Stimulated activated CD8-positive, alpha-beta memory T cell treated with anti-CD3 and anti-CD28 coated beads, Interleukin-4, amount 100 ng/mL, for 48 hours (primary cell): ENCODE data around the gene SPDYE1.
A peak's percentile ranks its signal among the peaks of the same experiment; 100 is the strongest.
"Not testable (repeated sequence)": the region's sequence is repeated elsewhere in the genome, so short reads cannot be mapped to it uniquely, and the experiment has no call there.

ENCODE experiments used
- DNase-seq: peaks from one replicate; pipeline ENCODE4 v3.0.0-alpha.2; 2020

Gene SPDYE1

GRCh38 chr7:43994681-43995080 lies 3.0 kb upstream of the SPDYE1 start:
- DNase-seq = not testable (repeated sequence)

GRCh38 chr7:44012081-44012480 lies 14.4 kb downstream of the SPDYE1 start:
- DNase-seq = not testable (repeated sequence)

GRCh38 chr7:44015090-44015489 lies 17.4 kb downstream of the SPDYE1 start:
- DNase-seq = not testable (repeated sequence)

DNA sequence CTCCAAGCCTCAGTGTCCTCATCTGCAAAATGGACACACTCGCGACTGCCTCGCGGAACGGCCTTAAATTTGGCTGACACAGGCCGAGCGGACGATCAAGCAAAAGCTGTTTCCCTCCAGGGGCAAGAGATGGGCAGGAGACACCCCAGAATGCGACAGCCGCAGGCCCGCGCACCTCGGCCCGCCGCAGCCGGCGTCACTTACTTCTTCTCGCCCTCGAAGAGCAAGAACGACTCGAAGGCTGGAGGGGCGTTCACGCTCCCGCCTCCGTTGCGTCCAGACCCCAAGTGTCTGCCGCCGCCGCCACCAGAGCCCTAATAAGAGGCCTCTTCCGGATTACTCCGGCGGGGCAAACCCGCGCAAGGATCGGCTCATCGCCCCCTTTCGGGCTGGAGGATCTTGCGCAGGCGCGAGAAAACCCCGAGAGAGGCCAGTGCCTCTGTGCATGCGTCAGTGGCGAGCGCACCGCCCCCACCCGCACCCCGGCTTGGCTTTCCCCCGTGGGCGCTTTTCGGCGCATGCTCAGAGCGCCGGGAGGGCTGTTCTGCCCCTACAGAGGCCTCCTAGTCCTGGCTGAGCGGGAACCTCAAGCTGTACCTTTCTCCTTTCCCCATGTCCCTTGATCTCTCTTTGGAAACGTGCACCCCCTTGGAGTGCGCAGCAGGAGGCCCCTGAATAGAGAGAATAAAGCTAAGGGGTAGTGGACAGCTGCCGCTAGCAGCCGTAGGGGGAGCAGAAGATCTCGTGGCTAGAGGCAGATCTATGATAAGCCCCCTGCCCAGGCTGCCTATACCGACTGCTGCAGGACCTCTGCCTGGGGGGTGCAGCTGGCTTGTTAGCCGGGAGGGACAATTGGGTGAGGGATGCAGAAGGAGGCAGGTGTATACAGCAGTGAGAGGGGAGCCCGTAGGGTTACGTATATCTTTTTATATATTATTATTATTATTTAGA lies 21.4 kb downstream of the SPDYE1 start:
- peak; percentile 99 for DNase-seq

- DNase-seq = not testable (repeated sequence)
Measured at GRCh38 chr7:44019825-44020224, 22.1 kb downstream of the SPDYE1 start.

- DNase-seq = not testable (repeated sequence)
Measured at GRCh38 chr7:44022069-44022468, 24.4 kb downstream of the SPDYE1 start.

DNA sequence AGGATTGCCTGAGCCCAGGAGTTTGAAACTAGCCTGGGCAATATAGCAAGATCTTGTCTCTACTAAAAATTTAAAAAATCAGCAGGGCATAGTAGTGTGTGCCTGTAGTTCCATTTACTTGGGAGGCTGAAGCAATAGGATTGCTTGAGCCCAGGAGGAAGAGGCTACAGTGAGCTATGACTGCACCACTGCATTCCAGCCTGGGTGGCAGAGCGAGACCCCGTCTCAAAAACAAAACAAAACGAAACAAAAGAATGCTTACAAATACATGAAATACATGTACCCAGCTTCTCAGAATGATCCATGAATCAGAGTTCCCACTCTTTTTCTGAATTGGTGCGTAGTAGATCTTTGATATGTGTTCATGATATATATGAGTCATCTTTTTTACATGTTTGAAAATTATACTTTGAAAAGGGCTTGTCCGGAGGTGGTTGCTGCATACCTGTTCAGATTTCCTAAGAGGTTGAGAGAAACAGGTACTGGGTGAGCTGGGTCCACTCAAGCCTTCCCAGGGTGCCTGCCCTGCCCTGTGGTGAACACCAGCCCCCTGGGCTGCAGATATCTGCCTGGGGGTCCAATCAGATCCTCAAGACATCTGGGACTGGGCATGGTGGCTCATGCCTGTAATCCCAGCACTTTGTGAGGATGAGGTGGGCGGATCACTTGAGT lies 25.2 kb downstream of the SPDYE1 start:
- not testable (repeated sequence) for DNase-seq

- DNase-seq = not testable (repeated sequence)
Measured at GRCh38 chr7:44029433-44029832, 31.7 kb downstream of the SPDYE1 start.

DNA sequence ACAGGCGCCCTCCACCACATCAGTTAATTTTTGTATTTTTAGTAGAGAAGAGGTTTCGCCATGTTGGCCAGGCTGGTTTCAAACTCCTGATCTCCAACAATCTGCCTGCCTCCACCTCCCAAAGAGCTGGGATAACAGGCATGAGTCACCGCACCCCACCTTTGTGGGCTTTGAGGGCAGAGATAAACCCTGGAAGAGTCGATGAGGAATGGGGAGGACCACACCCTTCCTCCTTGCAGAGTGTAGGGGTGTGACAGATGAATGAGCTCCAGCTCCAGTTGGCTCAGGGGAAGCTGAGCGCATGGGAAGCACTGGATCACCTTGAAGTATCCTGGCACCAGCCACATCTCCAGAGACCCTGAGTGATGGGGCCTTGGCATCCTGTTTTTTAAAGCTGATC lies 32.3 kb downstream of the SPDYE1 start:
- not testable (repeated sequence) for DNase-seq

GRCh38 chr7:44031319-44031718 lies 33.6 kb downstream of the SPDYE1 start:
- DNase-seq = not testable (repeated sequence)

GRCh38 chr7:44032031-44032430 lies 34.3 kb downstream of the SPDYE1 start:
- not testable (repeated sequence) for DNase-seq

- not testable (repeated sequence) for DNase-seq
Measured at GRCh38 chr7:44033971-44034844, 36.5 kb downstream of the SPDYE1 start.

DNA sequence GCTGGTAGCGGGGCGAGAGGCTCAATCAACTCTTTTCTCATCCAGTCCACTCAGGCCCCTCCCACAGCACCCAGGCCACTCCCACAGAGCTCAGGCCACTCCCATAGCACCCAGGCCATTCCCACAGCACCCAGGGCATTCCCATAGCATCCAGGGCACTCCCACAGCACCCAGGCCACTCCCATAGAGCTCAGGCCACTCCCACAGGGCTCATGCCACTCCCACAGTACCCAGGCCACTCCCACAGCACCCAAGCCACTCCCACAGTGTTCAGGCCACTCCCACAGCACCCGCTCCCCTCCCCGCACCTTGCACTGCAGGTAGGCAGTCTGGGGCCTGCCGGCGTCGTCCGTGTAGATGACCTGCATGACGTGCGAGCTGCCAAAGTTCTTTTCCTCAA lies 38.7 kb downstream of the SPDYE1 start:
- peak; percentile 75 for DNase-seq

- DNase-seq = not testable (repeated sequence)
Measured at GRCh38 chr7:44037951-44038350, 40.3 kb downstream of the SPDYE1 start.

GRCh38 chr7:44038553-44038952 lies 40.9 kb downstream of the SPDYE1 start:
- DNase-seq = not testable (repeated sequence)

GRCh38 chr7:44038961-44039558 lies 41.4 kb downstream of the SPDYE1 start:
- peak; percentile 86 for DNase-seq

GRCh38 chr7:44039800-44040492 lies 42.2 kb downstream of the SPDYE1 start:
- DNase-seq = not testable (repeated sequence)

DNA sequence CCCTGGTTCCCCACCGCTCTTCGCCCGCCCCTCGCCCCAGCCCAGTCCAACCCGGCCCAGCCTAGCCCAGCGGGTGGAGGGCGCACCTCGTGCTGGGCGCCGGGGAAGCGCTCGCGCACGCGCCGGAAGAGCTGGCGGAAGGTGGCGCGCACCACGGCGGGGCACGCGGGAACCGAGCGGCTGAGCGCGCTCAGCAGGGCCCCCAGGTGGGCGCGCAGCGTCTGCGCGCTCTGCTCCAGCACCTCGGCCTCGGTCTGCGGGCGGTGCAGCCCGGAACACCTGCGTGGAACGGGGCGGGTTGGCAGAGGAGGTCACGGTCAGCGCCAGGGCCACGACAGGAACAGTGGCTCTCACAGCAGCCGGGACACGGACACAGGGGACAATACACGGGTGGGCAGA lies 42.8 kb downstream of the SPDYE1 start:
- peak; percentile 69 for DNase-seq

DNA sequence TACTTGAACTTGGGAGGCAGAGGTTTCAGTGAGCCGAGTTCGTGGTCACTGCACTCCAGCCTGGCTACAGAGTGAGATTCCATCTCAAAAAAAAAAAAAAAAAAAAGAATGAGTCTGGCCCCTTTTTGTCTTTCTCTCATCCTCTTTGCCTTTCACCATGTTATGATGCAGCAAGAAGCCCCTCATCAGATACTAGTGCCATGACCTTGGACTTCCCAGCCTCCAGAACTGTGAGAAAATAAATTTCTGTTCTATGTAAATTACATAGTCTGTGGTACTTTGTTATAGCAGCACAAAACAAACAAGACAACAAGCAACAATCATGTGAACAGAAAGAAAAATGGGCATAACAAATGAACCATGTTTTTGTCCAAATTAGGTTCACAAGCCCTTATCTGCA lies 44.5 kb downstream of the SPDYE1 start:
- no peak for DNase-seq

DNA sequence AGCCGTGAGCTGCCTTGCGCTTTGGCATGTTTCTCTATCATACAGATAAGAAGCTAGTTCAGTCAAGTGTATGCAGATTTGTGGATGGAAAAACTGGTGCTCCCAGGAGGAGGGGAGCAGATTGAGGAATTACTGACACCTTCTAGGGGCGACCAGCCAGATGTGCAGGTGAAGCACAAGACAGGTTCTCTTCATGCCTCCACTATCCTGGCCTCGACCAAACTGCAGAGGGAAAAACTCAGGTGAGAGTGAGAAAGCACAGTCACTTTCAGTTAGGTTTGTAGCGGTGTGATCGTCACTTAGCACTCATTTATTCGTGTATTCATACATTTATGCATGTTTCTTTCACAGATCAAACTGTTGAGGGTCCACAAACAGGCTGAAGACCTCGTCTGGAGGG lies 46.2 kb downstream of the SPDYE1 start:
- no peak for DNase-seq

- peak; percentile 96 for DNase-seq
Measured at GRCh38 chr7:44044315-44045225, 46.9 kb downstream of the SPDYE1 start, which contains the start of gene DBNL. Gene DBNL (plus strand): TSS chr7:44044702. CDS start chr7:44044738, 36 bp downstream.
